GM18499 (cell line): Measurements from ENCODE around the gene OR2M3.
"Not testable (repeated sequence)": the region's sequence is repeated elsewhere in the genome, so short reads cannot be mapped to it uniquely, and the experiment has no call there.

Source experiments
- ATAC-seq: cut with Tn5 transposase; IDR thresholded peaks from one replicate; pipeline ENCODE4 v1.9.1; 2021; ENCODE audit warnings: moderate number of reproducible peaks; ENCODE audit not compliant: insufficient read depth, unreplicated experiment

Gene OR2M3, protein sequence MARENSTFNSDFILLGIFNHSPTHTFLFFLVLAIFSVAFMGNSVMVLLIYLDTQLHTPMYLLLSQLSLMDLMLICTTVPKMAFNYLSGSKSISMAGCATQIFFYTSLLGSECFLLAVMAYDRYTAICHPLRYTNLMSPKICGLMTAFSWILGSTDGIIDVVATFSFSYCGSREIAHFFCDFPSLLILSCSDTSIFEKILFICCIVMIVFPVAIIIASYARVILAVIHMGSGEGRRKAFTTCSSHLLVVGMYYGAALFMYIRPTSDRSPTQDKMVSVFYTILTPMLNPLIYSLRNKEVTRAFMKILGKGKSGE

GRCh38 chr1:248196965-248197364 lies at the start of gene OR2M3:
TSS of gene OR2M3 (plus strand) at chr1:248197265. CDS start at chr1:248203068, 5,803 bp downstream.
- no peak for ATAC-seq

GRCh38 chr1:248152056-248152827 lies 44.8 kb upstream of the OR2M3 start:
- no peak for ATAC-seq

GRCh38 chr1:248155927-248156326 lies 41.1 kb upstream of the OR2M3 start:
- no peak for ATAC-seq

DNA sequence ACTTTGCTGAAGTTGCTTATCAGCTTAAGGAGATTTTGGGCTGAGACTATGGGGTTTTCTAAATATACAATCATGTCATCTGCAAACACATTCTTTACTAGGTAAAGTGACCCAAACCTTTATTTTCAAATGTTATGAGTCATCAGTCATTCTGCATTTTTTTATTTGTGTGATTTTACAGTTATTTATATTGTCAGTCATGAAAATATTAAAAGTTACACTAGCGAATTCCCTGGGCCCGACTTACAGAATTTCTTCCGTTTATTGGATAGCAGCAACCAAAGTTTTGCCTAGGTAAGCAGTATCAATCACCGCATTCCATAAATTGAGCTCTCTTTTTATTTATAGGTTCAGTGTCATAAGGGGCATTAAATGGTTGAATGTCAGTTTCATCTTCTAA lies 38.3 kb upstream of the OR2M3 start:
- no peak for ATAC-seq

DNA sequence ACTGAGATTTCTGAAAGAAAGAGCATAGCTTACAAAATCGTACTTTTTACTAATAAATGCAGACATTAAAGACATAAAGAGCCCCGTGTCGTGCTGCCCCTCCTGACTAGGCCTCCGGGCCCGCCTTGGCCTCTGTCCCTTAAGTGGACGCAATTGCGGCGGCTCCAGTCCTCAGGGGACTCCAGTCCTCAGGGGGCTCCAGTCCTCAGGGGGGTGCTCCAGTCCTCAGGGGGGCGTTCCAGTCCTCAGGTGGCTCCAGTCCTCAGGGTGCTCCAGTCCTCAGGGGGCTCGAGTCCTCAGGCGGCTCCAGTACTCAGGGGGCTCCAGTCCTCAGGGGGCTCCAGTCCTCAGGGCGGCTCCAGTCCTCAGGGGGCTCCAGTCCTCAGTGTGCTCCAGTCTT lies 33.0 kb upstream of the OR2M3 start:
- no peak for ATAC-seq

GRCh38 chr1:248165186-248165585 lies 31.9 kb upstream of the OR2M3 start:
- no peak for ATAC-seq

GRCh38 chr1:248174521-248174920 lies 22.5 kb upstream of the OR2M3 start, which contains the start of gene OR2M2:
TSS of gene OR2M2 (plus strand) at chr1:248174821. CDS start at chr1:248179986, 5,165 bp downstream.
- ATAC-seq = no peak

GRCh38 chr1:248183996-248184395 lies 13.1 kb upstream of the OR2M3 start:
- ATAC-seq = no peak

- no peak for ATAC-seq
These were observed 9.7 kb upstream of the OR2M3 start for GRCh38 chr1:248187363-248187762.

DNA sequence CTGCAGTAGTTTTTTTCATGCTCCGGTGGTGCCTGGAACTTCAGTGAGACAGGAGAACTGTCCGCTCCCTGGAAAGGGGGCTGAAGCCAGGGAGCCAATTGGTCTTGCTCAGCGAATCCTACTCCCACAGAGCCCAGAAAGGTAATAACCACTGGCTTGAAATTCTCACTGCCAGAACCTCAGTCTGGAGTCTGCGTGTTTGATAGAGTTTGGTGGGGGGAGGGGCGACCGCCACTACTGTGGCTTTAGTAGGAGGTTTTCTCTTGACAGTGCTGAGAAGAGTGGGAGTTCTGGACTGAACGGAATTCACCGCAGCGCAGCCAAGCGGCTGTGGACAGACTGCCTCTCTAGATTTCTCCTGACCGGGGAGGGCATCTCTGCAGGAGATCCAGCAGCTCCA lies 8.0 kb upstream of the OR2M3 start:
- ATAC-seq = no peak

- no peak for ATAC-seq
These were observed 2.9 kb upstream of the OR2M3 start for GRCh38 chr1:248194117-248194516.

- ATAC-seq = no peak
These were observed 18.8 kb downstream of the OR2M3 start for GRCh38 chr1:248215880-248216279.

- ATAC-seq = no peak
These were observed 28.5 kb downstream of the OR2M3 start for GRCh38 chr1:248225537-248225936.

DNA sequence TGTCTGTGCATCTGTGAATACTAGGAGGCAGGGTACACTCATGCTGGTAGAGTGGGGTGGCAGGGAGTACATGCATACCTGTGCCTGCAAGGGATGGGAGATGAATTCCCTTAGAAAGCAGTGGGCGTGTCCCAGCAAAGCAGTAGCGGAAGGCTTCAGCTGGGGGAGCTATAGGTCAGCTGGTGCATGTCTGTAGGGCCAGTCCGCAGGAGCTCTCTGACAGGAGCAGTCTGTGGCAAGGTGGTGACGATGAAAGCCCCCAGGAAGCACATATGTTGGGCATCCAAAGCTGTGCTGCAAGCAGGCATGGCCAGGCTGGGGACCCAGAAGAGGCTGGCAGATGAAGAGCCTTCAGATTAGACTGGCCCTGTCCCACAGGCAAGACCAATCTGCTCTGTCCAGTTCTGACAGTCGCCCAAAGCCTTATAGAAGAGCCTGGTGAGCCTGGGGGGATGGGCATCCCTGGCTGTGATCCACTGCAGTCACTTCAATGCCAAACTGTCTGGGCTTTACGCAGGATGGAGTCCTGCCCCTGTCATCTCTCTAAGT lies 32.4 kb downstream of the OR2M3 start:
- no peak for ATAC-seq

GRCh38 chr1:248231117-248231516 lies 34.1 kb downstream of the OR2M3 start, which contains the start of gene OR2M4:
TSS of gene OR2M4 (plus strand) at chr1:248231417. CDS start at chr1:248238929, 7,512 bp downstream.
- no peak for ATAC-seq

DNA sequence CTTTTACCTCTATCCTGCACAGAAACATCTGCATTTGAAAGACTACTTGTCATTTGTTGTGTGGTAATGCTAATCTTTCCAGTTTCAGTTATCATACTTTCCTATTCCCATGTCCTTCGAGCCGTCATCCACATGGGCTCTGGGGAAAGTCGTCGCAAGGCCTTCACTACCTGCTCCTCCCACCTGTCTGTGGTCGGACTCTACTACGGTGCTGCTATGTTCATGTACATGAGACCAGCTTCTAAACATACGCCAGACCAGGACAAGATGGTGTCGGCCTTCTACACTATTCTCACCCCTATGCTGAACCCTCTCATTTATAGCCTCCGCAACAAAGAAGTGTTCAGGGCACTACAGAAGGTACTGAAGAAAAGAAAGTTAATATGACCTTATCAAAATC lies 42.4 kb downstream of the OR2M3 start:
- ATAC-seq = no peak

DNA sequence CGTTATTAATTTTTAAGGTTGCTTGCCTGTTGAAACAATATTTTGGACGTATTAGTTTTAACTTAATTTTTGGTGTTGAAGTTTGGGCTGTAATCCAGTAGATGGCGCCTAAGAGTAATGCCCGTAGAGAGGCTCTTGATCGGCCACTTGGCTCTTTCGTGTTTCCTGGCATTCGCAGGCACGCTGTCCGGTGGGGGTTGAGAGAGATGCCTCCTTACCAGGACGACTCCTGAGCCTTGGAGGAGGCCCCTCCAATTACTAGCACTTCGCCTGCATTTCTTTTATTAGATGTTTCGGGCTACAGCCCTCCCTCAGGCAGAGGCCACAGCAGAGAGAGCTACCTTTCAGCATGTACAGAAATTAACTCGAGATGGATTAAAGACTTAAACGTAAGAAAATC lies 46.1 kb downstream of the OR2M3 start:
- ATAC-seq = peak; percentile 91

- ATAC-seq = not testable (repeated sequence)
These were observed 62.2 kb downstream of the OR2M3 start for GRCh38 chr1:248259309-248259708.
